Middle frontal gyrus (tissue), 1 donor: ENCODE results near the gene KDR.

Source experiments
- DNase-seq: peaks from one replicate; pipeline ENCODE4 v3.0.0-alpha.2; 2015; ENCODE audit warnings: low spot score; ENCODE audit errors: extremely low spot score

The KDR gene

DNA sequence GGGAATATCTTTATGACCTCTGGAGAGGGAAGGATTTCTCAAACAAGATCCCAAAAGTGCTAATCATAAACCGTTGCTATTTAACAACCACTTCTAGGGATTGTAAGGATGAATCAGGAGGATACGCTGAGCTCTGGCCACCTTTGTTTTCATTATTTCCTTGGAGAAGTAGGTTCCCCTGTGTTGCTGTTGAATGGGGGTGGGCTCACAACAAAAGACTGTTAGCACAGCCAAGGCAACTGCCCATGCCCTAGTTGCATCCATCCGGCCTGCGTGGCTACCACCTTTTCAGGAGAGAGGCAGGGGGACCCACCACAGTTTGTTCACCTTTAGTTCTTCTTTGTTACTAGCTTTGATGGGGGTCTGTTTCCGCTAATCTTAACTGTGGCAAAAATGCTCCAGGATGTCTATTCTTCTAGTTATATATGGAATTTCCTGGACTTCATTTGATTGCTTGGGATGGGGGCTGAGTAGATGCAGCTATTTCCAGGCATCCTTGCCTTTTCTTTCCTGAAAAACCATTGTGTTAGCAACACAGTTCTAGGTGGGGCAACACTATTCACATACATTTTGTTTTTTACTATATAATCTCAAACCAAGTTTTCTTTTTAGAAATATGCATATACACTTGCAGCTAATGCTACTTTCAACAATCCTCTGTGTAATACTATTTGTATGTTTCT lies 95.4 kb downstream of the KDR start:
- DNase-seq: no peak

- no peak for DNase-seq
Observed at GRCh38 chr4:55029321-55029720, 96.1 kb downstream of the KDR start.
